Measurements from ENCODE around the gene MEX3D. TPM values are rescaled to one million over a fixed set of nuclear protein-coding genes. Genes with fewer than 3 reads are reported as not detected.
A peak's percentile ranks its signal among the peaks of the same experiment; 100 is the strongest.

Gene MEX3D
- total RNA-seq, 1 experiment from 2014 or later, result 70.4 TPM

DNA sequence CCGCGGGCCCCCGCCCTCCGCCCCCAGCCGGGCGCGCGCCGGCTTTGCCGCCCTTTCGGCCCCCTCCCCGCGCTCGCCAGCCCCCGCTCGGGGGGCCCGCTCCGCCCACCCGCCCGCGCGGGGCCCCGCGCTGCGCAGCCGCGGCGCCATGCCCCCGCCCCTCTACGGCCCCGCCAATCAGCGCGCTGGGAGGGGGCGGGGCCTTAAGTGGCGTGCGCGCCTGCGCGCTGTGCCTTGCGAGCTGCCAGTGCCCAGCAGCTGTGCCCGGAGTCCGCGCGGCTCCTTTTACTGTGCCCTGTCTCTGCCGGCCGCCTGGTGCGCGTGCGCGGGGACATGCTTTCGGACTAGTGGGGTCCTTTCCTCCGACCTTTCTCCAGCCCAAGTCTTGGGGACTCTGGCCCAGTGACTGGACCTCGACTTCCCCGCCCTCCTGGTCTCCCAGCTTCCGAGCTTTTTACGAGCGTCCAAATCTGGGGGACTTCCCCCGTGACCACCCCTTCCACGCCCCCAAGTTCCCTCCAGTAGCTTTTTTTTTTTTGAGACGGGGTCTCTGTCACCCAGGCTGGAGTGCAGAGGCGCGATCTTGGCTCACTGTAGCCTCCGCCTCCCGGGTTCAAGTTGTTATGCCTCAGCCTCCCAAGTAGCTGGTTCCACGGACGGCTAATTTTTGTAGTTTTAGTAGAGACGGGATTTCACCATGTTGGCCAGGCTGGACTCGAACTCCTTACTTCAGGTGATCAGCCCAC, 24.8 kb upstream of the MEX3D start, which contains the start of gene MBD3:
MBD3 (minus strand) TSS at position 111 of the 746 bp plus-strand sequence. CDS start 234 bp downstream, outside the sequence.
- H3K56ac ChIP-seq (ENCODE audit: insufficient read length, low read depth, low read length), result no peak within 1 kb of the TSS
- H3K14ac ChIP-seq (ENCODE audit: insufficient read depth, low read length), result peak within 1 kb of the TSS; percentile 99
- no peak within 1 kb of the TSS for H2BK12ac ChIP-seq (ENCODE audit: insufficient read length, low read depth, low read length)
- no peaks in the 10 kb centered on the region for H3K4me1 ChIP-seq (ENCODE audit: insufficient read depth, low read length)
- H3T11ph ChIP-seq (ENCODE audit: low read length), result peak within 1 kb of the TSS; percentile 78
- no peak within 1 kb of the TSS for H4K8ac ChIP-seq (replicated peaks; ENCODE audit: insufficient read length, low read depth, low read length)
- peak within 1 kb of the TSS; percentile 78 for H3K27ac ChIP-seq (ENCODE audit: insufficient read length, low read depth, low read length)
- no peaks in the 10 kb centered on the region for H3K79me1 ChIP-seq (ENCODE audit: insufficient read depth, low read depth, low read length, poor library complexity, severe bottlenecking)
- WGBS (ENCODE audit: extremely low coverage, insufficient read length, low lambda C conversion rate), result no CpG with 5 or more reads among the region's 68 CpGs
- no peaks in the 10 kb centered on the region for H3K9me3 ChIP-seq (ENCODE audit: control insufficient read depth, low read depth, low read length)
- no peak within 1 kb of the TSS for H2BK15ac ChIP-seq (ENCODE audit: low read depth, low read length)
- no peak within 1 kb of the TSS for H3K23ac ChIP-seq (ENCODE audit: insufficient read length, low read depth, low read length)
- H2AFZ ChIP-seq (ENCODE audit: low read length), result no peak within 1 kb of the TSS
- no peaks in the 10 kb centered on the region for H4K20me1 ChIP-seq (ENCODE audit: control insufficient read depth, insufficient read depth, insufficient read length)
- H3K79me2 ChIP-seq (ENCODE audit: insufficient read depth, low read length), result peaks cover 10% of the 10 kb centered on the region; the same call in 1 of the 2 replicates
- no peak within 1 kb of the TSS for H2AK5ac ChIP-seq (ENCODE audit: insufficient read length, low read length)
- H2BK5ac ChIP-seq (ENCODE audit: insufficient read length, low read length), result no peak within 1 kb of the TSS
- Mint-ChIP-seq H3K9me3 (no peaks in the 10 kb centered on the region), H3K27me3 (ENCODE audit: low read depth) (peaks cover 1% of the 10 kb centered on the region; the same call in 1 of the 2 replicates), H3K4me3 (peak within 1 kb of the TSS; percentile 83 to 87), H3K4me1 (peaks cover 16 to 20% of the 10 kb centered on the region in 2 experiments), H3K27ac (peak within 1 kb of the TSS; percentile 89 to 97 (median 97); a peak in 6 of 7 replicates), H3K36me3 (ENCODE audit: insufficient read depth in 1 of 3, low read depth in 3 of 3) (peaks cover 12 to 40% (median 25%) of the 10 kb centered on the region in 3 experiments; a peak in 6 of 7 replicates)
- H3K18ac ChIP-seq (ENCODE audit: insufficient read length, low read depth, low read length), result peak within 1 kb of the TSS; percentile 100
- peak within 1 kb of the TSS; percentile 20 for H4K5ac ChIP-seq (ENCODE audit: insufficient read length, low read depth, low read length)
- DNase-seq, result peak; percentile 95
- TF ChIP-seq, protein P1, sequence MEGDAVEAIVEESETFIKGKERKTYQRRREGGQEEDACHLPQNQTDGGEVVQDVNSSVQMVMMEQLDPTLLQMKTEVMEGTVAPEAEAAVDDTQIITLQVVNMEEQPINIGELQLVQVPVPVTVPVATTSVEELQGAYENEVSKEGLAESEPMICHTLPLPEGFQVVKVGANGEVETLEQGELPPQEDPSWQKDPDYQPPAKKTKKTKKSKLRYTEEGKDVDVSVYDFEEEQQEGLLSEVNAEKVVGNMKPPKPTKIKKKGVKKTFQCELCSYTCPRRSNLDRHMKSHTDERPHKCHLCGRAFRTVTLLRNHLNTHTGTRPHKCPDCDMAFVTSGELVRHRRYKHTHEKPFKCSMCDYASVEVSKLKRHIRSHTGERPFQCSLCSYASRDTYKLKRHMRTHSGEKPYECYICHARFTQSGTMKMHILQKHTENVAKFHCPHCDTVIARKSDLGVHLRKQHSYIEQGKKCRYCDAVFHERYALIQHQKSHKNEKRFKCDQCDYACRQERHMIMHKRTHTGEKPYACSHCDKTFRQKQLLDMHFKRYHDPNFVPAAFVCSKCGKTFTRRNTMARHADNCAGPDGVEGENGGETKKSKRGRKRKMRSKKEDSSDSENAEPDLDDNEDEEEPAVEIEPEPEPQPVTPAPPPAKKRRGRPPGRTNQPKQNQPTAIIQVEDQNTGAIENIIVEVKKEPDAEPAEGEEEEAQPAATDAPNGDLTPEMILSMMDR (conservative IDR thresholded peaks at IDR 0.05), result no peak
- H4K91ac ChIP-seq (ENCODE audit: insufficient read length, low read depth, low read length), result peak within 1 kb of the TSS; percentile 98
- no peak within 1 kb of the TSS for H2BK20ac ChIP-seq (ENCODE audit: low read depth, low read length, poor library complexity, severe bottlenecking)
- H3K4ac ChIP-seq (ENCODE audit: low read depth, low read length), result peak within 1 kb of the TSS; percentile 93
- H3K23me2 ChIP-seq (ENCODE audit: insufficient read length, low read depth, low read length, poor library complexity, severe bottlenecking), result peaks cover 12% of the 10 kb centered on the region
- peak within 1 kb of the TSS; percentile 96 for H2BK120ac ChIP-seq (ENCODE audit: low read depth, low read length, poor library complexity, severe bottlenecking)
- no peaks in the 10 kb centered on the region for H3K27me3 ChIP-seq (ENCODE audit: insufficient read depth, low read length)
- peak within 1 kb of the TSS; percentile 77 for H3K4me2 ChIP-seq (ENCODE audit: insufficient read depth, insufficient read length, low read length)
- H3K9ac ChIP-seq (ENCODE audit: extremely low read depth, insufficient read length, low read length), result peak within 1 kb of the TSS; percentile 81
